Measurements from ENCODE around the gene AGRP. TPM values are rescaled to one million over a fixed set of nuclear protein-coding genes. Genes with fewer than 3 reads are reported as not detected.

AGRP gene
- total and polyA plus RNA-seq, 9 donors: not detected

DNA sequence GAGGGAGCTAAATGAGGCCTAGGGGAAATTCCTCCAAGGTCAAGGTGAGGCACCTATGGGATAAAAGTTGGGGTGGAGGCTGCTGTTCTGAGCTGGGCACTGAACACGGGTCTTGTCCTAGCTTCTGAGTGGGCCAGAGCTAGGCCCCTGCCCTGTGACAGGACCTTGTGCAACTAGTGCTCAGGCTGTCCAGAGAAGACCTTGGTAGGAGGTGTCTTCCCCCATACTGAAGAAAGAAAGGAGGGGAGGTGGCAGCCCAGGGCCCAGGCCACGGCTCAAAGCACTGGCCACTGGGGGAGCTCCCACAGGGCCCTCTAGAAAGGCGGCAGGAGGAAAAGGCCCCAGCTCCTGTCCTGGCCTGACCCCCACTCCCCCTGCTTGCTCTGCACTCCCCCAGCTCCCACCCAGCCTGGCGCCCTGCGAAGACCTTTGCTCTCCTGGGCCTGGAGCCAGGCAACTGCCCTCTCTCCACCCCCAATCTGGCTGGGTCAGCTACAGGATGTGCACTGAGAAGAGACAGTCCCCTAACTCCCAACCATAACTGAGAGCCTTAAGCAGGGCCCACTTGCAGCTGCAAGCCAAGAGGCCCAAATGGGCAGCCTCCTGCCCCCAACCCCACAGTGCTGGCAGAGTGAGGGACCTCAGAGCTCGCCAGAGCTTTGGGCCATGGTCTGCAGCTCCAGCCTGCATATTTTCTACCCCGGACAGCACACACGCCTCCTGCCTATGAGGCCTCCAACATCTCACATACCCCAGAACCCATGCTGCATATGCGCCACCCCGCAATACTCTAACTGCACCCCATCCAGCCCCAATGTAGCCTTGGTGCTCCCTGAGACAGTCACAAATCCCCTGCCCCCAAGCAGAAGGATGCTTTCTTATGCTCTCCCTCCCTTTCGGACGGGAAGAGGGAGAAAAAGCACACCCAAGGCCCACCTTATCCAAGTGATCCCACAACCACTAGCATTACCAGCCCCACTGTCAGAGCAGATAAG is 37.1 kb downstream of the AGRP start:
- no peaks in the 10 kb centered on the region for H3K9me3 ChIP-seq (replicated peaks; ENCODE audit: control insufficient read depth, low read depth, low read length)
- DNase-seq: peak; percentile 57
- 70% methylated on average over 11 of the region's 12 CpGs for WGBS (ENCODE audit: insufficient coverage)
- H3K4me3 ChIP-seq (ENCODE audit: low read length): no peak overlapping the region
- H3K27ac ChIP-seq (ENCODE audit: low read length): no peak overlapping the region
- peaks cover 12% of the 10 kb centered on the region for H3K36me3 ChIP-seq (ENCODE audit: control insufficient read depth, insufficient read depth, low read length)
- H3K4me1 ChIP-seq (ENCODE audit: control insufficient read depth, insufficient read depth, low read length): peaks cover 98% of the 10 kb centered on the region
- no peaks in the 10 kb centered on the region for H3K27me3 ChIP-seq (ENCODE audit: control insufficient read depth, insufficient read depth, low read length)

DNA sequence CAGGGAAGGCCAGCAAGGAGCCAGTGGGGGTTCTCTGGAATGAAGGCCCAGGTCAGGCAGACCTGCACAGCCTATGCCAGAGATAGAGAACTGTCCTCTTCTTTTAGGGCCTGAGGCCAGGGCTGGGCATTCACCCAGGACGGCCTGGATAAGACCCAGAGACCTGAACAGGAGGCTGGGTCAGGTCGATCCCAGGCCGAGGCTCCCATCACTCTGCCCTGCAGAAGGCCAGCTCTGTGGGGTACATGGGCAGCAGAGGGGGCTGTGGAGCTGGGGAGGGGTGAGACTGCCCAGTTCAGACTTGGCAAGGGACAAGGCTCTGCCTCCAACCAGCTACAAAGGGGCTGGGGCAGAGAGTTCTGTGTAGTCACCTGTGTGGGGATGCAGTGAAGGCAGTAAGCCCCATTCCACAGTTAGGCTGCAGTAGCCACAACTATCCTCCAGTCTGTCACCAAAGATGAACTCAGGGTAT is 37.9 kb downstream of the AGRP start:
- DNase-seq: no peak
- Histone ChIP-seq H3K4me3 (ENCODE audit: low read length) (no peak overlapping the region), H3K9me3 (replicated peaks; ENCODE audit: control insufficient read depth, low read depth, low read length) (no peaks in the 10 kb centered on the region), H3K4me1 (ENCODE audit: control insufficient read depth, insufficient read depth, low read length) (peaks cover 98% of the 10 kb centered on the region), H3K36me3 (ENCODE audit: control insufficient read depth, insufficient read depth, low read length) (peaks cover 7% of the 10 kb centered on the region), H3K27ac (ENCODE audit: low read length) (no peak overlapping the region), H3K27me3 (ENCODE audit: control insufficient read depth, insufficient read depth, low read length) (no peaks in the 10 kb centered on the region)
- WGBS (ENCODE audit: insufficient coverage): 78% methylated on average over 3 of the region's 3 CpGs

DNA sequence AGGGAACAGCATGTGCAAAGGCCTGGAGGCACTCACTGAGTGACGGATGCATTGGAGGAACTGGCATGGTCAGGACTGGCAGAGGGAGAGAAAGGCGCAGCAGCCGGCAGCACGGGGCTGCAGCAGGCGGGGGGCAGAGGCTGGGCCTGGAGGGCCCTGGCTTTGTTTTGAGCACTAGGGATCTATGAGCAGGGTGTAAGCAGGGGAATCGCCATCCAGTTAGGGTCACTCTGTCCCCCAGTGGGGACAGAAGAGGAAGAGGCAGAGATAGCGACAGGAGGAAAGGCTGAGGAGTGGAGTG is 38.3 kb downstream of the AGRP start:
- H3K27ac ChIP-seq (ENCODE audit: low read length): no peak overlapping the region
- 86% methylated on average over 7 of the region's 7 CpGs for WGBS (ENCODE audit: insufficient coverage)
- H3K36me3 ChIP-seq (ENCODE audit: control insufficient read depth, insufficient read depth, low read length): peaks cover 7% of the 10 kb centered on the region
- no peak overlapping the region for H3K4me3 ChIP-seq (ENCODE audit: low read length)
- peaks cover 97% of the 10 kb centered on the region for H3K4me1 ChIP-seq (ENCODE audit: control insufficient read depth, insufficient read depth, low read length)
- H3K27me3 ChIP-seq (ENCODE audit: control insufficient read depth, insufficient read depth, low read length): no peaks in the 10 kb centered on the region
- no peaks in the 10 kb centered on the region for H3K9me3 ChIP-seq (replicated peaks; ENCODE audit: control insufficient read depth, low read depth, low read length)
- DNase-seq: no peak

DNA sequence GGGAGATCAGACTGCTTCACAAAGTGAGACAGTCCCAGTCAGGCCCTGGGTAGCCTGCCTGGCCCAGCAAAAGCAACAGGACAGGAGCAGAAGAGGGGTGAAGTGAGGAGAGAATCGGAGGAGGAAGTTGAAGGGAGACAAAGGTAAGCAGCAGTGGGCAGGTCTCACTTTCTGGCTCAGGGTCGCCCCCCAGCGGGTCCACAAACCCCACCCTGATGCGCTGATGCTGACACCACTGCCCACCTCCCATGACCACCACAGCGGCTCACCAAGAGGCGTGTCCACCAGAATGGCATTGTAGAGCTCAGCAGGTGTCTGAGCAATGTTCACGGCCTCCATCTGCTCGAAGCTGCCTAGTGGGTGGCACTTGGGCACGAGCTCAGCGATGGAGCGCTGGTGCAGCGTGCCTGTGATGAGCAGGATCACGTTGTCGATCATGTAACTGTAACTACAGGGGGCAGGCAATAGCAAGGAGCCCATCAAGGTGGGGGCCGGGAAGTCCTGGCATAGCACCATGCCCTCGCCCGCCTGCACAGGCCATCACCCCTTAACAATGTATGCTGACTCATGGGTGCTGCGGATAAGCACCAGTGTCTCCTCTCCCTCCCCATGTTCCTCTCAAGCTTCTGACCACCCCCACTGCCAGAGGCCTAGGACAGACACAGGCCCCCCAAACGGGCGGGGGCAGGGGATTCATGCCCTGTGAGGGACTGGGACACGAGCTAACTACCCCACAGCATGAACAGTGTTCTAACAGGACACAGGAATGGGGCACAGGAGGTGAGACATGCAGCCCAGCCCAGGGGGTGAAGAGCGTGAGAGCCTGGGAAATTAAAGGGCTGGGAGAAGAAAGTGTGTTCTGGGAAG is 38.9 kb downstream of the AGRP start:
- 80% methylated on average over 20 of the region's 22 CpGs for WGBS (ENCODE audit: insufficient coverage)
- H3K4me3 ChIP-seq (ENCODE audit: low read length): no peak overlapping the region
- no peak for DNase-seq
- H3K9me3 ChIP-seq (replicated peaks; ENCODE audit: control insufficient read depth, low read depth, low read length): no peaks in the 10 kb centered on the region
- peaks cover 91% of the 10 kb centered on the region for H3K4me1 ChIP-seq (ENCODE audit: control insufficient read depth, insufficient read depth, low read length)
- H3K27ac ChIP-seq (ENCODE audit: low read length): peak overlapping the region; percentile 32
- peaks cover 7% of the 10 kb centered on the region for H3K36me3 ChIP-seq (ENCODE audit: control insufficient read depth, insufficient read depth, low read length)
- H3K27me3 ChIP-seq (ENCODE audit: control insufficient read depth, insufficient read depth, low read length): no peaks in the 10 kb centered on the region

DNA sequence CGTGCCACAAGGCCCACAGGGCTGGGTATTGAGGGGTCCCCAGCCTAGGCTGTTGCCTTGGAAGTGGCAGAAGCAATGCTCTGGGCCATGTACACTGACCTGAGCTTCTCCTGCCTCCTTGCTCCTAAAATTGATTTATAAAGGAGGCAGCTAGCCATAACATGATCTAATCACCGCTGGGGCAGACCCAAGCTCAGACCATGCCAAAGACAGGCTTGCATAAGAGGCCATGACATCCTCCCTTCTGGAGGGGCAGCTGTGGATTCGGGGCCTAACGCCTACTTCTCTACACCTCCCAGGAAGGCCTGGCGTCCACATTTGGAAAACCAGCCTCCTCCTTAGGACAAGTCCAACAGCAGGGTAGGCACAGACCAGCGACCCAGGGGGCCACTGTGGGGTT is 40.1 kb downstream of the AGRP start:
- Histone ChIP-seq H3K9me3 (replicated peaks; ENCODE audit: control insufficient read depth, low read depth, low read length) (no peaks in the 10 kb centered on the region), H3K27me3 (ENCODE audit: control insufficient read depth, insufficient read depth, low read length) (no peaks in the 10 kb centered on the region), H3K4me3 (ENCODE audit: low read length) (no peak overlapping the region), H3K27ac (ENCODE audit: low read length) (peak overlapping the region; percentile 32), H3K4me1 (ENCODE audit: control insufficient read depth, insufficient read depth, low read length) (peaks cover 81% of the 10 kb centered on the region), H3K36me3 (ENCODE audit: control insufficient read depth, insufficient read depth, low read length) (peaks cover 17% of the 10 kb centered on the region)
- 60% methylated on average over 1 of the region's 6 CpGs for WGBS (ENCODE audit: insufficient coverage)
- DNase-seq: peak; percentile 90

DNA sequence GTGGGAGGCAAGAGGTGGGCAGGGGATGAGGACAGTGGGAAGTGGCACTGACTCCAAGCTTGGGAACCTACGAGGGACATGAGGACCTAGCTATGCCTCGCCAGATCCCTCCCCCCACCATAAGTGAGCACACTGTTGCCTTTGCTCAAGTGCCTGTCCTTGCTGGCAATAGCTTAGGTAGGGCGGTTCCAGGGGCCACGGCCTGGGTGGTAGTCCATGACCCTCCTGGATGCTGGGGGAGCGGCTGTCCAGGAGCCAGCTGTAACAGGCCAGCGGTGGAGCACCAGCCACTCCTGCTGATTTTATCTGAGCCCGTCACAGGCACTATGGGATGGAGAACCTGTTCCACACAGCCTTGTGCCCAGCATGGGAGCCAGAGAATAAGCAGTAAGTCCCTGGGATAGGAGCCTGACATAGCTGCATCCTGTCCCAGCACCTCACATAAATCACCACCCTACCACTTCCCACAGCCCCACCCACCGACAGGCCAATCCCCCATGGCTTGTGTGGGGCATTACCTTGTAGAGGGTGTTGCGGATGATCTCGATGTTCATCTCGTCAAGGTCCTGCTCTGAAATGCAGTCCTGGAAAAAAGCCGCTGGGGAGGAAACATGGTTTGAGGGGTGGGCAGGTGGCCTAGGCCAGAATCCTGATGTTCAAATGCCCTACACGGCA is 40.6 kb downstream of the AGRP start:
- WGBS (ENCODE audit: insufficient coverage): 82% methylated on average over 11 of the region's 13 CpGs
- H3K4me1 ChIP-seq (ENCODE audit: control insufficient read depth, insufficient read depth, low read length): peaks cover 76% of the 10 kb centered on the region
- no peak overlapping the region for H3K4me3 ChIP-seq (ENCODE audit: low read length)
- no peak for DNase-seq
- peaks cover 22% of the 10 kb centered on the region for H3K36me3 ChIP-seq (ENCODE audit: control insufficient read depth, insufficient read depth, low read length)
- no peak overlapping the region for H3K27ac ChIP-seq (ENCODE audit: low read length)
- H3K9me3 ChIP-seq (replicated peaks; ENCODE audit: control insufficient read depth, low read depth, low read length): no peaks in the 10 kb centered on the region
- H3K27me3 ChIP-seq (ENCODE audit: control insufficient read depth, insufficient read depth, low read length): no peaks in the 10 kb centered on the region

DNA sequence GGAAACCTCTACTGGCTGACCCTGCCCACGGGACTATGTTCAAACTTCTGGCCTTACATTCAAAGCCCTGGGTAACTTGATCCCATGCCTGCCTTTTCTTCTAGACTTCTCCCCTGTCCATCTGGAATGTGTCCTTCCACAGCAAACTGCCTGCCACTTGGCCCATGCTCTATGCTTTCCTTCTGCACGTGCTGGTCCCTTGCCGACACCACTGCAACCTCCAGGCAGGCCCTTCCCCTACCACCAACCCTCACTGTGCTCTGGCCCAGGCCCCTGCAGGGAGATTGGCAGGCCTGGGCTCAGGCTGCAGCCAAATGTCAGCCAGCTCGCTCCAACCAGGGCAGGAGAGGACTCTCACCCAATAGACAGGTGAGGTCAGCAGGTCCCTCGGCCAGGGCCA is 41.4 kb downstream of the AGRP start:
- DNase-seq: peak; percentile 62
- 37% methylated on average over 5 of the region's 5 CpGs for WGBS (ENCODE audit: insufficient coverage)
- Histone ChIP-seq H3K4me3 (ENCODE audit: low read length) (no peak overlapping the region), H3K27me3 (ENCODE audit: control insufficient read depth, insufficient read depth, low read length) (no peaks in the 10 kb centered on the region), H3K9me3 (replicated peaks; ENCODE audit: control insufficient read depth, low read depth, low read length) (no peaks in the 10 kb centered on the region), H3K36me3 (ENCODE audit: control insufficient read depth, insufficient read depth, low read length) (peaks cover 30% of the 10 kb centered on the region), H3K27ac (ENCODE audit: low read length) (peak overlapping the region; percentile 68), H3K4me1 (ENCODE audit: control insufficient read depth, insufficient read depth, low read length) (peaks cover 68% of the 10 kb centered on the region)

DNA sequence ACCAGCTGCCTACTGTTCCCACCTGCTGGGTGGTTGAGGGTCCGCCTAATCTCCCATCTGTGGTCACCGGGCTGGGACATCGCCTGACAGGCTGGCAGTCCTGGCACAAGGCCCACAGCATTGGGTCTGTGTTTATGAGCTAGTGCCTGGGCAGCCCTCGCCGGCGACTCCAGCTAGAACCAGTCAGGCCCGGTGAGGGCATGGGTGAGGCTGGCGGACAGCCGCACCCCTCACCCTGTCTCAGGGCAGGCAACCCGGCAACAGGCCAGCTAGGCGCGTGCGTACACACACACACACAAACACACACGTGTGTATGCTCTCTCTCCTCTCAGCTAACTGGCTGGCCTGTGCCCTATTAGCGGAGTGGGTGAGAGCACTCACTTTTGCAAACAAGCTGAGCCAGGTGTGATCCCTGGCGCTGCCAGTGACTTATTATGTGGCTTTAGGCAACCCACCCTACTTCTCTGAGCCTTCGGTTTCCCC is 42.0 kb downstream of the AGRP start:
- Histone ChIP-seq H3K27ac (ENCODE audit: low read length) (peak overlapping the region; percentile 68), H3K27me3 (ENCODE audit: control insufficient read depth, insufficient read depth, low read length) (no peaks in the 10 kb centered on the region), H3K4me1 (ENCODE audit: control insufficient read depth, insufficient read depth, low read length) (peaks cover 62% of the 10 kb centered on the region), H3K36me3 (ENCODE audit: control insufficient read depth, insufficient read depth, low read length) (peaks cover 36% of the 10 kb centered on the region), H3K9me3 (replicated peaks; ENCODE audit: control insufficient read depth, low read depth, low read length) (no peaks in the 10 kb centered on the region), H3K4me3 (ENCODE audit: low read length) (no peak overlapping the region)
- peak; percentile 85 for DNase-seq
- 81% methylated on average over 15 of the region's 17 CpGs for WGBS (ENCODE audit: insufficient coverage)

DNA sequence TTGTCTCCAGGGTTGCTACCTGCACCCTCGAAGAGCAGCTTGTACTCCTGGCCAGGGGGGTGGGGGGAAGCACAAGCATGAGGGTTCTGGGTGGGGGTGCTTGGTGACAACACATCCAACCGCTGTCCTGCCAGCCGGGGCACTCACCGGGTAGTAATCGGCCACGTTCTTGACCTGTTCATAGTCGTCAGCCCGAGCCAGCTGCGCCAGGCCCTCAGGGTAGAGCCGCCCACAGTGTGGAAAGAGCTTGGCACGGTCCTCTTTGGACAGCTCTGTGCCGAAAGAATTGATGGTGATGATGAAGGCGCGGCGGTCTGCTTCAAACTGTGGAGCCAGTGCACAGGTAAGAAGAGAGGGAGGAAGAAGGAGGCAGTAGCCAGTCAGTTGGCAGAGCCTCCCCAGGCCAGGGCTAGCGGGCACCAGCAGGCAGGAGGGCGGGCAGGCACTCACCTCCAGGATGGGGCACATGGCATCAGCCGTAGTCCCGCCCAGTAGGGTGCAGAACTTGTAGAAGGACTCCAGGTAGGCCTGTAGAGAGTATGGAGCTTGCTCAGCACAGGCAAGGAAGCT is 44.4 kb downstream of the AGRP start:
- H3K36me3 ChIP-seq (ENCODE audit: control insufficient read depth, insufficient read depth, low read length): peaks cover 42% of the 10 kb centered on the region
- H3K9me3 ChIP-seq (replicated peaks; ENCODE audit: control insufficient read depth, low read depth, low read length): no peaks in the 10 kb centered on the region
- no peak overlapping the region for H3K27ac ChIP-seq (ENCODE audit: low read length)
- peaks cover 42% of the 10 kb centered on the region for H3K4me1 ChIP-seq (ENCODE audit: control insufficient read depth, insufficient read depth, low read length)
- WGBS (ENCODE audit: insufficient coverage): 97% methylated on average over 18 of the region's 19 CpGs
- H3K27me3 ChIP-seq (ENCODE audit: control insufficient read depth, insufficient read depth, low read length): peaks cover 2% of the 10 kb centered on the region
- no peak overlapping the region for H3K4me3 ChIP-seq (ENCODE audit: low read length)
- DNase-seq: no peak

All from muscle of leg (tissue), 11 donors.